Ascending aorta (tissue), 2 donors: ENCODE results near the gene UBN1. TPM values are rescaled to one million over a fixed set of nuclear protein-coding genes. Genes with fewer than 3 reads are reported as not detected.

Experiments
- DNase-seq, 2 donors: peaks; one replicate each; pipeline ENCODE4 v3.0.0-alpha.2; 2019; ENCODE audit warnings: low spot score in 2 of 2
- H3K27ac ChIP-seq, 2 donors: fragments of 200-600 bp; sonication (generic); one replicate each; pipeline ENCODE4 v1.5.1; 2016 to 2017; ENCODE audit warnings: mild to moderate bottlenecking in 1 of 2
- H3K27me3 ChIP-seq: fragments of 200-600 bp; sonication (generic); one replicate; pipeline ENCODE4 v1.5.1; 2017
- H3K36me3 ChIP-seq, 2 donors: fragments of 200-600 bp; sonication (generic); one replicate each; pipeline ENCODE4 v1.5.1; 2016
- H3K4me1 ChIP-seq, 2 donors: fragments of 200-600 bp; sonication (generic); one replicate each; pipeline ENCODE4 v1.5.1; 2016 to 2017; ENCODE audit warnings: mild to moderate bottlenecking in 1 of 2
- H3K4me3 ChIP-seq, 2 donors: fragments of 200-600 bp; sonication (generic); one replicate each; pipeline ENCODE4 v1.5.1; 2016 to 2017; ENCODE audit warnings: mild to moderate bottlenecking in 1 of 2
- H3K9me3 ChIP-seq, 2 donors: fragments of 200-600 bp; sonication (generic); one replicate each; pipeline ENCODE4 v1.5.1; 2016
- intact Hi-C: fragments of 100-400 bp; cut with DNase I; formaldehyde crosslinking; loops from one replicate; pipeline ENCODE4 v1.15.1; 2023
- total RNA-seq: library from RNA; depleted of rRNA; stranded (reverse); fragments of >200 nt; gene quantifications from one replicate; pipeline ENCODE4 v1.1.0, GENCODE V29; 2016
- TF ChIP-seq, protein P1 (sequence below), 3 experiments: fragments of 200-600 bp in 2 of 3; fragments of 450-650 bp in 1 of 3; sonication (generic) in 2 of 3; IDR thresholded peaks; one replicate each; pipeline ENCODE4 v1.5.1; 2016 to 2019; ENCODE audit warnings: antibody characterized with exemption in 3 of 3, mild to moderate bottlenecking in 1 of 3, moderate library complexity in 1 of 3

UBN1 gene
- total RNA-seq, 1 donor from 2014 or later = 31.8 TPM

GRCh38 chr16:4884972-4885874 lies 37.9 kb downstream of the UBN1 start:
- H3K4me3 ChIP-seq = no peak overlapping the region
- intact Hi-C loops = no loop called here
- DNase-seq = no peak
- peaks cover 62 to 88% of the 10 kb centered on the region in 2 donors for H3K36me3 ChIP-seq
- TF ChIP-seq, protein P1, sequence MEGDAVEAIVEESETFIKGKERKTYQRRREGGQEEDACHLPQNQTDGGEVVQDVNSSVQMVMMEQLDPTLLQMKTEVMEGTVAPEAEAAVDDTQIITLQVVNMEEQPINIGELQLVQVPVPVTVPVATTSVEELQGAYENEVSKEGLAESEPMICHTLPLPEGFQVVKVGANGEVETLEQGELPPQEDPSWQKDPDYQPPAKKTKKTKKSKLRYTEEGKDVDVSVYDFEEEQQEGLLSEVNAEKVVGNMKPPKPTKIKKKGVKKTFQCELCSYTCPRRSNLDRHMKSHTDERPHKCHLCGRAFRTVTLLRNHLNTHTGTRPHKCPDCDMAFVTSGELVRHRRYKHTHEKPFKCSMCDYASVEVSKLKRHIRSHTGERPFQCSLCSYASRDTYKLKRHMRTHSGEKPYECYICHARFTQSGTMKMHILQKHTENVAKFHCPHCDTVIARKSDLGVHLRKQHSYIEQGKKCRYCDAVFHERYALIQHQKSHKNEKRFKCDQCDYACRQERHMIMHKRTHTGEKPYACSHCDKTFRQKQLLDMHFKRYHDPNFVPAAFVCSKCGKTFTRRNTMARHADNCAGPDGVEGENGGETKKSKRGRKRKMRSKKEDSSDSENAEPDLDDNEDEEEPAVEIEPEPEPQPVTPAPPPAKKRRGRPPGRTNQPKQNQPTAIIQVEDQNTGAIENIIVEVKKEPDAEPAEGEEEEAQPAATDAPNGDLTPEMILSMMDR (IDR thresholded peaks at IDR 0.05) = no peak
- H3K4me1 ChIP-seq = no peaks in the 10 kb centered on the region
- H3K27ac ChIP-seq = no peak overlapping the region
- H3K27me3 ChIP-seq = no peaks in the 10 kb centered on the region
- H3K9me3 ChIP-seq = no peaks in the 10 kb centered on the region

DNA sequence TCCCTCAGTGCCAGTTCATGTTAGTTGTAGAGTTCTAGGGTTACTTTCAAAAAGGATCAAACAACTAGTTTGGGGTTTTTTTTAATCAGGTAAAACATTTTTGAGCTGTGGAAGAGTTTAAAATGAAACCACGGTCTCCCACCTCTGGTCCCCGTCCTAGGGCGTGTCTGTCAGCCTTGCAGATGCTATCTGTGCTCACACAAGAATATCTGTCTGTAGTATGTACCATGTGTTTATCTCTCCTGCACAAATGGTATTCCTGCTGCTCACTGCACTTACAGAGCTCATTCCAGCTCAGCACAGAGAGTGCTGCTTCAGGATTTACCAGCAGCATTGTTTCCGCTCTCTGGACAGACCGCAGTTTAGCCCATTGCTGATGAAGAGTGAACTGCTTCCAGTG lies 38.9 kb downstream of the UBN1 start:
- no peak for DNase-seq
- TF ChIP-seq, protein P1 (IDR thresholded peaks at IDR 0.05) = no peak
- no peaks in the 10 kb centered on the region for H3K9me3 ChIP-seq
- no peak overlapping the region for H3K4me3 ChIP-seq
- no peaks in the 10 kb centered on the region for H3K4me1 ChIP-seq
- intact Hi-C loops = no loop called here
- no peak overlapping the region for H3K27ac ChIP-seq
- peaks cover 53 to 88% of the 10 kb centered on the region in 2 donors for H3K36me3 ChIP-seq
- H3K27me3 ChIP-seq = no peaks in the 10 kb centered on the region

DNA sequence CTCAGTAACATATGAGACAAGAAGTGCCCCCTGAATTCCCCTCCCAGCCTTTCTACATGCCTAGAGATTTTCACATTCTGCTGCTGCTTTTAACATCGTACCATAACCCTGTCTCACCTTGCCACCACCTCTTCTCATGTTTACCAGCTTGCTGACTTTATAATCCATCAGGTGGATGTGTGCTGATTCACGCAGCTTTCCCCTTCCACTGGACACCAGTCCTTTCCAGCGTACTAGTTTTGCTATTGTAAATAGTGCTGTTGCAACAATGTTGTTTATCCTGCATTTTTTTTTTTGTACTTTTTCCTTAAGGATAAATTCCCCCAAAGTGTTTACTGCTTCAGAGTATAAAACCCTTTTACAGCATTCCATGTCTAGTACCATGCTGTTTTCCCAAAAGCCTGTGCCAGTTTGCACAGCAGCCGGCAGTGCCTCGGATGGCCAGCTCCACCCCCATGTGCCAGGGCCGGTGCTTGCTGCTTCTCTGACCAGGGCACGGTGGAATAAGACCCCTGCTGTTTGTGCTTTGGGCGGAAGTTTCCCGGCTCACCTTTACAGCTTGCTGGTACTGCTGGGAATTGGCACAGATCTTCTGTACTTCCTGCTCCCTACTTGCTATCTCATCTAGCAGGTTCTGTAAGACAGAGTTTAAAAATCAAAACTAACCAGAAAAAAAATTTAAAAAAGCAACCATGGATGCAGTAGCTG lies 41.3 kb downstream of the UBN1 start:
- H3K36me3 ChIP-seq = peaks cover 29 to 84% of the 10 kb centered on the region in 2 donors
- no peak for DNase-seq
- H3K27me3 ChIP-seq = no peaks in the 10 kb centered on the region
- no peaks in the 10 kb centered on the region for H3K4me1 ChIP-seq
- no peak overlapping the region for H3K4me3 ChIP-seq
- H3K9me3 ChIP-seq = no peaks in the 10 kb centered on the region
- H3K27ac ChIP-seq = no peak overlapping the region
- TF ChIP-seq, protein P1 (IDR thresholded peaks at IDR 0.05) = no peak
- intact Hi-C loops = no loop called here

DNA sequence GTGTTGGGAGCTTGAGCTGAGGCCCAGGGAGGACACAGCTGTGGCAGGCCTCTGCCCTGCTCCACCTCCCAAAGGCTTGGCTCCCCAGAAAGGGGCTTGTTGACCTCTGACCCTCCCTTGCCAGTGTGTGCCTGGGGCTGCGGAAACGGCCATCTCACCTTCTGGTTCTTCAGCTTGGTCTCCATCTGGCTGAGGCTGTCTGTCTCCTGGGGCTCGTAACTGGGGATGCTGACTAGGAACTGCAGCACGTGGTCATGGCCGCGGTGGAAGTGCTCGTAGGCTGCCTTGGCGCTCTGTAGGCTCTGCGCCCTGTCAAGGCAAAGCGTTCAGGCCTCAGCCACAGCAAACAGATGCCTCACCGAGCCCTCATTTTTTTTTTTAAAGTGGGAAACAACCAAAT lies 42.7 kb downstream of the UBN1 start:
- DNase-seq = no peak
- Histone ChIP-seq H3K27ac (no peak overlapping the region), H3K4me3 (no peak overlapping the region), H3K9me3 (no peaks in the 10 kb centered on the region), H3K27me3 (no peaks in the 10 kb centered on the region), H3K36me3 (peaks cover 21 to 81% of the 10 kb centered on the region in 2 donors), H3K4me1 (no peaks in the 10 kb centered on the region)
- intact Hi-C loops = no loop called here
- TF ChIP-seq, protein P1 (IDR thresholded peaks at IDR 0.05) = no peak

DNA sequence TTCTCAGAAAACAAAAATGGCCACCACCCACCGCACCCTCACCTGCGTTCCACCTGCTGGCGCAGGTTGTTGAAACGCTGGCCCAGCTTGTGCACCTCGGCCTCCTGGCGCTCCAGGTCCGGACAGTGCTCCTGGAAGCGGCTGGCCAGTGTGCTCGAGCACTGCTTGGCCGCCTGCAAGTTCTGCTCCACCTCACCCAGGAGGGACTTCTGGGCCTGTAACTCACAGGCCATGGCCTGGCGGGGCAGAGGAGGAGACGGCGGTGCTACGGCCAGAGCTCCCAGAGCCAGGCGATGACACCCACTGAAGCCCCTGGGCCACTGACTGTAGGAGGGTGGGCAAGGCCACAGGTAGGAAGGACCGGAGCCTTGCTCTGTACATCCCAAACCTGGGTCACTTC lies 43.4 kb downstream of the UBN1 start:
- Histone ChIP-seq H3K27me3 (no peaks in the 10 kb centered on the region), H3K4me1 (no peaks in the 10 kb centered on the region), H3K9me3 (no peaks in the 10 kb centered on the region), H3K27ac (no peak overlapping the region), H3K36me3 (peaks cover 19 to 81% of the 10 kb centered on the region in 2 donors), H3K4me3 (no peak overlapping the region)
- intact Hi-C loops = no loop called here
- DNase-seq = no peak
- TF ChIP-seq, protein P1 (IDR thresholded peaks at IDR 0.05) = no peak
